ENCODE measurements around the gene LPIN3.
A peak's percentile ranks its signal among the peaks of the same experiment; 100 is the strongest.
"Not testable (repeated sequence)": the region's sequence is repeated elsewhere in the genome, so short reads cannot be mapped to it uniquely, and the experiment has no call there.

LPIN3 gene, protein sequence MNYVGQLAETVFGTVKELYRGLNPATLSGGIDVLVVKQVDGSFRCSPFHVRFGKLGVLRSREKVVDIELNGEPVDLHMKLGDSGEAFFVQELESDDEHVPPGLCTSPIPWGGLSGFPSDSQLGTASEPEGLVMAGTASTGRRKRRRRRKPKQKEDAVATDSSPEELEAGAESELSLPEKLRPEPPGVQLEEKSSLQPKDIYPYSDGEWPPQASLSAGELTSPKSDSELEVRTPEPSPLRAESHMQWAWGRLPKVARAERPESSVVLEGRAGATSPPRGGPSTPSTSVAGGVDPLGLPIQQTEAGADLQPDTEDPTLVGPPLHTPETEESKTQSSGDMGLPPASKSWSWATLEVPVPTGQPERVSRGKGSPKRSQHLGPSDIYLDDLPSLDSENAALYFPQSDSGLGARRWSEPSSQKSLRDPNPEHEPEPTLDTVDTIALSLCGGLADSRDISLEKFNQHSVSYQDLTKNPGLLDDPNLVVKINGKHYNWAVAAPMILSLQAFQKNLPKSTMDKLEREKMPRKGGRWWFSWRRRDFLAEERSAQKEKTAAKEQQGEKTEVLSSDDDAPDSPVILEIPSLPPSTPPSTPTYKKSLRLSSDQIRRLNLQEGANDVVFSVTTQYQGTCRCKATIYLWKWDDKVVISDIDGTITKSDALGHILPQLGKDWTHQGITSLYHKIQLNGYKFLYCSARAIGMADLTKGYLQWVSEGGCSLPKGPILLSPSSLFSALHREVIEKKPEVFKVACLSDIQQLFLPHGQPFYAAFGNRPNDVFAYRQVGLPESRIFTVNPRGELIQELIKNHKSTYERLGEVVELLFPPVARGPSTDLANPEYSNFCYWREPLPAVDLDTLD

GRCh38 chr20:41340327-41341055, at the start of gene LPIN3:
TSS of gene LPIN3 (plus strand) at chr20:41340821. CDS start at chr20:41345804, 4,983 bp downstream.
- DNase-seq (ENCODE audit: low read depth in 2 of 2), result no peak

DNA sequence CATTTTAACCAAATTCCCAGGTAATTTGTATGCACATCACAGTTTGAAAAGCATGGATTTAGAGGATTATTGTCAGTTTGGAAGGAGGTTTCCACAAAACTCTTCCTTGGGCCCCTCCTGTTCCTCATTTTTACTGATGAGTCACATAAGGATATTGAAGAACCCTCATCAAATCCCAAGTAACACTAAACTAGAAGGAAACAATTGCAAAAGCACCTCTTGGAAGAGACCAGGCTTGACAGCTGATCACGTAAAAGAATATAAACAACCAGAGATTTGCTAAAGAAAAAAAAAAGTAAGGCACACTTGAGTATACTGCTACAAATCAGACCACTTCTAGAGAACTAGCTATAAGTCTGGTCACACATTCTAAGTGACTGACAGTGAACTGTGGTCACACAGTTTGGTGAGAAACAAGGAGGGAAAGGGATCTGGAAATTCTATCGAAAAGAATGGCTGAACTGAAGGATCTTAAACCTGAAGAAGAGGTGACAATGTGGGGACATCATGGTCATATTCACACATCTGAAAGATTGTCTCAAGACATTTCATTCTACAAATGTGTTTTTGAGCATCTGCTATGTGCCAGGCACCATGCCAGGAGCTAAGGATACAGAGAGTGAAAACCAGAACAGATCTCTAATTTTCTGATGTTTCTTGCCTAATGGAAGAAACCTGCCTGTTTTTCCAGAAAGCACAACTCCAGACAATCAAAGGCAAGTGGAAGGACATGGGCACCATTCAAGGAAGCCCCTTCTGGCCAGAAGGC, 47.2 kb upstream of the LPIN3 start:
- no peak for DNase-seq (ENCODE audit: low read depth in 2 of 2)

DNA sequence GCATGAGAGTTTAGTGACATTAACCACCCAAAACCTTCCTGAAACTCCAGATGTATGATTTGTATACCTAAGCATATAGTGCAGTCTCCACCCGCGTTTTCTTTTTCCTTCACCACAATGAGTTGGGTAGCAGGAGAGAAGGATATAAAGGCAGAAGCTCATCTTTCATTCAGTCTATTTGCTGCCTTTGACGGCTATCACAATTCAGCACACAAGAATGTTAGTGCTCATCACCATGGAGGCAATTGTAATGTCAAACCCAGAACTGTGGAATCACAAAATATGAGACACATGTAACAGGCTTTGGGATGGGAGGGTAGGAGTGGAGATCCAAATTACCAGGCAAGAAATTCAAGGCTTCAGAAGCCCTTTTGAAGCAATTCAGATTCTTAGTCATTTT, 40.7 kb upstream of the LPIN3 start:
- no peak for DNase-seq (ENCODE audit: low read depth in 2 of 2)

GRCh38 chr20:41300383-41300782, 40.2 kb upstream of the LPIN3 start:
- no peak for DNase-seq (ENCODE audit: low read depth in 2 of 2)

- DNase-seq (ENCODE audit: low read depth in 2 of 2), result no peak
These were observed 39.7 kb upstream of the LPIN3 start for GRCh38 chr20:41300886-41301285.

DNA sequence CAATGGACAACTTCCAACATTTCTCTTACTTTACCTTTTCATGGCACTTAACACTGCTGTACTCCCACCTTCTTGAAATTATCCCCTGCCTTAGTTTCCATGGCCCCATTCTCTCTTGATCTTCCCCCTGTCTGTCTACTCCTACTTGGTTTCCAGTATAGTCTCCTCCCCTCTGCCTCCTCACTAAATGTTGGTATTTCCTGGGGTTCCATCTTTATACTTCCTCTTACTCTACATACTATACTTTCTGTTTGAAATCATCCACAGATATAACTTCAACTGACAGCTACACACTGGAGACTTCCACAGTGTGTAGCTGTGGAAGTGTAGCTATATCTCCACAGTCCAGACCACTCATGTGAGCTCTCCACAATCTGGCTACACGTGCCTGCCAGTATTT, 36.6 kb upstream of the LPIN3 start:
- no peak for DNase-seq (ENCODE audit: low read depth in 2 of 2)

DNA sequence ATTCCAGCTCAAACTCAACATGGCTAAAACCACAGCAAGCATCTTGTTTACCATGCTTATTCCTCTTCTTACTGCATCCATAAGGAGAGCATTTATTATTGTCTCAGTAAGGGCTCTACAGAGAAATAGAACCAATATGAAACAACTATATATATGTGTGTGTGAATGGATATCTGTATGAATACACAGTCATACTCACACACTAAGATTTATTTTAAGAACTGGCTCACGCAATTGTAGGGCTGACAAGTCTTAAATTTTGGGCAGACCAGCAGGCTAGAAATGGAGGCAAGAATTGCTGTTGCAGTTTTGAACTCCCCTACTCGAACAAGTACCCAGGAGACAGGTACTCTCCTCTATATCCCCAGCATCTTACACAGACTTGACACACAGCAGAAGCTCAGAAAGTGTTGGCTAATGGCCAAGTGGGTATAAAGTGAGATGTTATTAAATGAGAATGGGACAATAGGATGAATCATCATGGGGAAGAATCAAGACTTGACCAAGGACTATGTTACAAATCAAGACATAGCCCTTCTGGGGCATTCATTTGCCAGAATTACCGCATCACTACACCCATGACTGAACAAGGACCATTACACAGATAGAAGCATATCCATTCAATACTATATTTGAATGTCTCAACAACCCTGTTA, 36.1 kb upstream of the LPIN3 start:
- DNase-seq (ENCODE audit: low read depth in 2 of 2), result no peak

DNA sequence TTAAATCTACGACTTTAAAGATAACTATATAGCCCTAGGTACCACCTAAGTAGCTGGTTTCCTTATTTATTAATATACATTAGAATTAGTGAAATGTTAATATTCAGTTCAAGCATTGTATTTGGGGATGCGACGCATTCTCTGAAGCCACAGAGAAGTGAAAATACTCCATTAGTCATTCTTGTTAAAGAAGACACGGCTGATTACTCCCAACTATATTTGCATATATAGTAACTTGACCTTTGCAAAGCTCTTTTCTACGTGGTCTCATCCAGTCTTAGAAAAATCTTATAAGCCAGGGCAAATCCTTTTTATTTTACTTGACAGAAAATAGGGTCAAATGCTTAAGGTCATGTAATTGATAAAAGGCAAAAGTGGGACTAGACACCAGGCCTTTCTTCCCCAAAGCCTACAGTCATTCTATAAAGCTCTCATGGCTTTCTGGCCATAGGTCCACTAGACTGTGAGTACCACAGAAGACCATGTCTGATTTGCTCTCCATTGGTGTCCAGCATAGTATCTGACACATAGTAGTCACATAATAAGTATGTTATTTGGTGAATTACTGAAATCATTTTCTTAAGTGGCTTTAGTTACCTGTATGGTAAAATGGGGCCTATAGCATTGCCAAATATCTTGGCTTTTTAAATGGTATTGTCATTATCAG, 34.4 kb upstream of the LPIN3 start:
- DNase-seq (ENCODE audit: low read depth in 2 of 2), result no peak

DNA sequence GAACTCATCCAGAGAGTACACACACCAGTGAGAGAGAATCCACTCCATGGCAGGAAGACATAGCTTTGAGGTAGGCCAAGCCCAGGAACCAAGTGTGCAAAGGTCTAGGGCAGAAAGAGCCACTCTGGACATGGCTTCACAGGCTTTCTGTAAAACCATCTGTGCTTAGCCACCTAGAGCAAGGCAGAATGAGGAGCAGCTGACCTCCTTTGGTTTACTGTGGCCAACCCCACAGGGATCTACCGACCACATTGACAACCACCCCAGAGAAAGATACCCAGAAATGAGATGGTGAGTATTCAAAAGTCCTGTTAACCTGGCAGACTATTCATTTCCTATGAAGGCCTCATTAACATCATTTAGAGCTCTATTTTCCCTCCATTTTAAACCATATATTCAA, 33.6 kb upstream of the LPIN3 start:
- DNase-seq (ENCODE audit: low read depth in 2 of 2), result no peak

DNA sequence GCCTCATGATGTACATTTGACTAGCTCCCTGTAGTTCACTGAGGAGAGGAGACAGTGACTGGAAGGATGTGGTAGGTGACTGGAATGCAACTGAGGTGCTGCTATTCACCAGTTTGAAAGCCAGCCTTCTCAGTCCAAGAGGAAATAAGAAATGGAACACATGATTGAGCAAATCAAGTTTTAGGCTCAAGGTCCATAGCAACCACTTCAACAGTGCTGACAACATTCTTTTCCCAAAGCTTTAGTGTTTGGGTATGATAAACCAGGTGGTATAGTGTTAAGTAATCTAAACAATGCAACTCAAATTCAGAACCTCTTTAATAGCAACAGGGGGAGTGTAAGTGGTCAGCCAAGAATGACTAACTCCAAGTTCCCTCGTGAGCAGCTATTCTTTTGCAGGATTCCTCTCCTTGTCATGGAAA, 32.3 kb upstream of the LPIN3 start:
- DNase-seq (ENCODE audit: low read depth in 2 of 2), result no peak

DNA sequence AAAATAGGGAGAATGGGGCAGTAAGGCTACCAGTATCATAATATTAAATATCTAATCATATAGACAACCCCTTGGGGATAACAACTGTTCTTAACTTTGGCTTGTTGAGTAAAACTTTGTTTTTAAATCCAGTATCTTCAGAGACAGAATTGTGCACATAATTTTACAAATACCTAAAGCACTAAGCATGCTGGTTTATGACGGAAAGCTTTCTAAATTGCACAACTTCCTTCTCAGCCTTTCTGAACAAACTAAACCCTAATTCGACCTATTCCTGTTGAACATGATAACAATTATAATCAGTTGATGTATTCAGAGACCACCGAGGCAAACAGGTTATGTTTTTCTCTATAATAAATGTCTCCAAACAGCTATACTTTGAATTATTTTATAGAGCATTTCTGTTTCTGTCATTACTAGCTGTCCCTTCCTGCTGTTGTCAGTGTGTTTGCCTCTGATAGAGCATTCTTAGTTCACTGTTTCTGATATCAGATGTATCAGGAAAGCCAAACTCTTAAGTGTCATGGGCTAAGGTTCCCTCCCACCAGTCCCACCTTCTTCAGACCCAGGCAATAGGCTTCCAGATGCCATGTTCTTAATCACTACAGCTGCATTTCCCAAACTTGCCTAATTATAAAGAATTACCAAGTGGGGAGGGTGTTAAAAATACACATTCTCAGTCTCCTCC, 31.8 kb upstream of the LPIN3 start:
- DNase-seq (ENCODE audit: low read depth in 2 of 2), result no peak

- DNase-seq (ENCODE audit: low read depth in 2 of 2), result no peak
These were observed 30.8 kb upstream of the LPIN3 start for GRCh38 chr20:41309817-41310216.

GRCh38 chr20:41312009-41312408, 28.6 kb upstream of the LPIN3 start:
- not testable (repeated sequence) for DNase-seq (ENCODE audit: low read depth in 2 of 2)

- no peak for DNase-seq (ENCODE audit: low read depth in 2 of 2)
These were observed 26.2 kb upstream of the LPIN3 start for GRCh38 chr20:41314386-41314785.

DNA sequence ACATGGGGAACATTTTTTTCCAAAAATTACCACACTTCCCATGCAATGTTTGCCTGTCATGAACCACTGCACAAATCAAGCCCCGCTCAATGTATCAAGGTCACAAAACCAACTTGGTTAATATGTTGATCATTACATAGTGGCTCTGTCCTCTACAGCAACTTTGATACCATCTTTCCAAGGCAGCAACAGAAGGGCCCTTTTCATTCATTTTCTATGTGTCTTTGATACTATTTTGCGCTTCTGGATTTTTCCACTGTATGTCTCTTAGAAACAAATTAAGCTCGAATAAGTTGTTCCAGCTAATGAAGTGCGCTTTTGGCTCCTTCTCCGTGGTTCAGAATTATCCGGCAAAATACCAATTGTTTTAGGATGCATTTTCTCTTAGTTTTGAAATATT, 24.6 kb upstream of the LPIN3 start:
- DNase-seq (ENCODE audit: low read depth in 2 of 2), result no peak

DNA sequence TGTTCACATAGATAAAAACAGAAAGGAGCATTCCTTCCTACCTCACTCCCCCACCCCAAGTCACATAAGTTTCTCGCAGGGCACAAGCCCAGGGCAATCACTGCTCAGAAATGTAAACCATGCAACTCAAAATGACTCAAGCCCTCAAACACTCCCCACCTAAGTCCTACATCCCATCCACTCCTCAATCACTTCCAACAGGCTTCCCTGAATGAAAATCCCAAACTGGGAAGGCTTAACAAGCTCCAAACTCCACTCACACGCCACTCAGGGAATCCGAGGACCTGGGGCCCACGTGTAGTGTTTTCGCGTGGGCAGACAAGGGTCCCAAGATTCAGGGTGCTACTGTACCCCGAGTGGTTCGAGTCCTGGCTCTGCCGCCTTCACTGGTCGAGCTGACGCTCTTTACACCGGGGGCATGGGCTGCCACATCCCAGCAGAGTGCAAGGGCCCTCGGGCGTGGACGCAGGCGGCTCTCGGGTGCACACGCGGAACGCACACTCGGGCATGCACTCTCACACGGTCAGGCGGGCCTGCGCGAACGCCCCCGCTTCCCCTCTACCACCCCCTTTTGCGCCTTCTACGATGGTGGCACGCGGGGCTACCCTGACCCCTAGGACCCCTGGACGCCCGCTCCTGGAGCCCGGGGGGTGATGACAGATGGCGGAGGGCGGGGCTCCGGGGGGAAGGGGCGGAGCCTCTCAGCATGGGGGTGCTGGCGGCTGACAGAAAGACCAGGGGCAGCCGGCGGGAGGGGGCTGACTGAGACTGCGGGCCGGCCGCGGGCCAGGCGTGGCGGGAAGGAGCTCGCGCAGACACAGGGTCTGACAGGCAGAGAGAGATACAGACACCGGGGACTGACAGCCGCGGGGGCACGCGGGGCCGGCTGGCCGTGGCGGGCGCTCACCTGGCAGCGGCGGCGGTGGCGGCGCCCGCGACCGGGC, 23.7 kb upstream of the LPIN3 start:
- DNase-seq (ENCODE audit: low read depth in 2 of 2), result peak; percentile 54 to 65

DNA sequence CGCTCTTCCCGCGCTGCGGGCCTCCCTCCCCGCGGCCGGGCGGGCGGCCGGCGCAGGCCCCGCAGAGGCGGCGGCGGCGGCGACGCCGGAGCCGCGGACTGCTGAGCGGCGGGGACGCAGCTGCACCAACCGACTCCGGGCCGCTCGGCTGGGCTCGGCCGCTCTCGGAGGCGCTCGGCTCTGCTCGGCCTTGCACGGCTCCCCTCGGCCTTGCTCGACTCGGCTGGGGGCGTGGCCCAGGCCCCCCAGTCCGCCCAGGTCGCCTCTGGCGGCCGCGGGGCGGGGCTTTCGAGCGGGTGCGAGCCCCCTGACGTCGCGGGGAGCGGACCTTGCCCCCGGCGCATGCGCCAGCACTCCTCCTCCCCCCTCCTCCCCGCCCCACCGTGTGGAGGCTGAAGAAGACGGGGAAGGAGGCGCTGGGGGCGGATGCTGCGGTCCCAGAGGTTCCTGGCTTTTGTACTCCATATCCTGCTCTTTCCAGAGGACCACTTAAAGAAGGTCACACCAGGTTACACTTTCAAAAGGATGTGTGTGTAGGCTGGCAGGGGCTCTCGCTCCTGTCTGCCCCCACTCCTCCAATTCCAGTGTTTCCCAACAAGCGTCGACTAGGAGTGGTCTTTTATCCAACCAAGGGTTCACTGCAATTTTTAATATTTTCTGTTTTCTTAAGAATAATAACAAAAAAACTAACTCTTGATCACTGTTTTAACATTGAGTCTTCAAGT, 22.9 kb upstream of the LPIN3 start, which contains the start of gene ZHX3:
Gene ZHX3 (minus strand): TSS at position 186 of the 725 bp plus-strand sequence. CDS start 112,815 bp downstream, outside the sequence.
- peak; percentile 90 to 96 for DNase-seq (ENCODE audit: low read depth in 2 of 2)

DNA sequence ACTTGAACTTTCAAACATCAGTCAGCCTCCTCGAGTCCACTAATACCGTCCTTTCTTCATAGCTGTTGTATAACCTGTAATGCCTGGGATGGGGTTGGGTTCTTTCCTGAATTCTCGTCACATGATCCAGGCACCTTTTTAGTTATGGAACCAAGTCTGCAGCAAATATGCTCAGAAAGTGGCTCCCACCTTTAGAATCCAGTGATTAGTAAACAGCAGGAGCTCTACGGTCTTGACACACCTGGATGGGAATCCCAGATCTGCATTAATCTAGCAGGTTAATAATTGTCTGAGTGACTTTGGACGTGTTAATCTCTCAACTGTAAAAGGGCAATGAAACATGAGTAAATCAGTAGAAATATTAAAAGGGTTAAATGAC, 22.4 kb upstream of the LPIN3 start:
- no peak for DNase-seq (ENCODE audit: low read depth in 2 of 2)

All from stimulated activated CD8-positive, alpha-beta memory T cell treated with anti-CD3 and anti-CD28 coated beads, Interleukin-15, amount 100 ng/mL, for 4 hours (primary cell).